Parathyroid adenoma (tissue), 2 donors: ENCODE measurements around the gene NFX1.

Source experiments
- H2AFZ ChIP-seq: fragments of 300-600 bp; sonication (generic); one replicate; pipeline ENCODE4 v1.7.0; 2017; ENCODE audit warnings: antibody characterized with exemption, mild to moderate bottlenecking
- H3K27ac ChIP-seq: fragments of 300-600 bp; sonication (generic); one replicate; pipeline ENCODE4 v1.7.0; 2017
- H3K27me3 ChIP-seq: fragments of 300-600 bp; sonication (generic); one replicate; pipeline ENCODE4 v1.7.0; 2017; ENCODE audit warnings: low read length; ENCODE audit not compliant: control insufficient read depth, insufficient read depth
- H3K36me3 ChIP-seq: fragments of 300-600 bp; sonication (generic); one replicate; pipeline ENCODE4 v1.7.0; 2017; ENCODE audit warnings: low read length; ENCODE audit not compliant: control insufficient read depth, insufficient read depth
- H3K4me1 ChIP-seq: fragments of 300-600 bp; sonication (generic); one replicate; pipeline ENCODE4 v1.7.0; 2017; ENCODE audit warnings: control low read depth
- H3K4me2 ChIP-seq: fragments of 300-600 bp; sonication (generic); one replicate; pipeline ENCODE4 v1.7.0; 2017; ENCODE audit warnings: low read length
- H3K4me3 ChIP-seq: fragments of 300-600 bp; sonication (generic); one replicate; pipeline ENCODE4 v1.7.0; 2017; ENCODE audit warnings: low read depth, low read length
- H3K79me2 ChIP-seq: fragments of 300-600 bp; sonication (generic); one replicate; pipeline ENCODE4 v1.7.0; 2017; ENCODE audit warnings: control low read depth
- H3K9ac ChIP-seq: fragments of 300-600 bp; sonication (generic); one replicate; pipeline ENCODE4 v1.7.0; 2017; ENCODE audit warnings: mild to moderate bottlenecking
- H3K9me3 ChIP-seq: fragments of 300-600 bp; sonication (generic); one replicate; pipeline ENCODE4 v1.7.0; 2017; ENCODE audit warnings: low read length; ENCODE audit not compliant: control insufficient read depth
- CTCF ChIP-seq: fragments of 300-600 bp; sonication (generic); IDR thresholded peaks from one replicate; pipeline ENCODE4 v1.7.0; 2017; ENCODE audit warnings: antibody characterized with exemption, mild to moderate bottlenecking
- donor health status: primary hyperparathyroidism.

The NFX1 gene

GRCh38 chr9:33407061-33407460 lies 116.7 kb downstream of the NFX1 start:
- H3K4me1 ChIP-seq: peaks cover 3% of the 10 kb centered on the region
- H3K79me2 ChIP-seq: no peaks in the 10 kb centered on the region
- no peak overlapping the region for H3K4me2 ChIP-seq
- H3K27me3 ChIP-seq: no peaks in the 10 kb centered on the region
- no peaks in the 10 kb centered on the region for H3K36me3 ChIP-seq
- no peak overlapping the region for H3K9ac ChIP-seq
- no peak overlapping the region for H3K4me3 ChIP-seq
- TF ChIP-seq CTCF: no peak
- H3K9me3 ChIP-seq: no peaks in the 10 kb centered on the region
- no peak overlapping the region for H2AFZ ChIP-seq
- no peak overlapping the region for H3K27ac ChIP-seq

GRCh38 chr9:33408087-33408486 lies 117.8 kb downstream of the NFX1 start:
- no peaks in the 10 kb centered on the region for H3K36me3 ChIP-seq
- H3K27ac ChIP-seq: no peak overlapping the region
- H3K4me2 ChIP-seq: no peak overlapping the region
- no peak for TF ChIP-seq CTCF
- no peaks in the 10 kb centered on the region for H3K79me2 ChIP-seq
- no peaks in the 10 kb centered on the region for H3K27me3 ChIP-seq
- no peak overlapping the region for H3K9ac ChIP-seq
- no peak overlapping the region for H3K4me3 ChIP-seq
- H3K4me1 ChIP-seq: peaks cover 1% of the 10 kb centered on the region
- H3K9me3 ChIP-seq: no peaks in the 10 kb centered on the region
- no peak overlapping the region for H2AFZ ChIP-seq

- Histone ChIP-seq H3K36me3 (no peaks in the 10 kb centered on the region), H3K4me1 (no peaks in the 10 kb centered on the region), H2AFZ (no peak overlapping the region), H3K9ac (no peak overlapping the region), H3K79me2 (no peaks in the 10 kb centered on the region), H3K4me3 (no peak overlapping the region), H3K4me2 (no peak overlapping the region), H3K27ac (no peak overlapping the region), H3K27me3 (no peaks in the 10 kb centered on the region), H3K9me3 (no peaks in the 10 kb centered on the region)
- TF ChIP-seq CTCF: no peak
These were observed 124.0 kb downstream of the NFX1 start for GRCh38 chr9:33414268-33414667.

GRCh38 chr9:33414889-33415500 lies 124.7 kb downstream of the NFX1 start:
- Histone ChIP-seq H2AFZ (no peak overlapping the region), H3K9me3 (no peaks in the 10 kb centered on the region), H3K4me2 (no peak overlapping the region), H3K4me1 (no peaks in the 10 kb centered on the region), H3K36me3 (no peaks in the 10 kb centered on the region), H3K27me3 (no peaks in the 10 kb centered on the region), H3K4me3 (no peak overlapping the region), H3K27ac (no peak overlapping the region), H3K79me2 (no peaks in the 10 kb centered on the region), H3K9ac (no peak overlapping the region)
- no peak for TF ChIP-seq CTCF

GRCh38 chr9:33415501-33416038 lies 125.3 kb downstream of the NFX1 start:
- H3K27me3 ChIP-seq: no peaks in the 10 kb centered on the region
- H3K9me3 ChIP-seq: no peaks in the 10 kb centered on the region
- H3K4me3 ChIP-seq: no peak overlapping the region
- no peaks in the 10 kb centered on the region for H3K4me1 ChIP-seq
- TF ChIP-seq CTCF: peak; percentile 59
- H2AFZ ChIP-seq: peak overlapping the region; percentile 45
- H3K27ac ChIP-seq: no peak overlapping the region
- H3K79me2 ChIP-seq: no peaks in the 10 kb centered on the region
- H3K36me3 ChIP-seq: no peaks in the 10 kb centered on the region
- H3K9ac ChIP-seq: no peak overlapping the region
- H3K4me2 ChIP-seq: no peak overlapping the region
